ENCODE data around the gene SRSF4.

DNA sequence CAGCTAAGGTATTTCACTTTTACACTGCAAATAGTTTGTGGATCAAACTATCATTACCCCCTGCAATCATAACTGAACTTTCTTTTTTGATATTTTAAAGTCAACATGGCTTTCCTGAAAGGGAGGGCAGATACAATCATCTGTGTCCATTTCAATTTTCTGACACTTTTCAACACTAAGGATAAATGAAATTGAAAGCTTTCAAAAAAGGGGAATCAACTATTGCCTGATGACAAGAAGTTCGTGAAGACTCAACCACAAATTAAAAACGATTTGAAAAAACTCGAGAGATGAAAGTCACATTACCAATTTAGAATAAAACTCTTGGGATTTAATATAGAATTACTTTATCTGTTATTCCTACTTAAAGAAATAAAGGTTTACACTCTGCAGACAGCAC, 11.7 kb downstream of the SRSF4 start:
- TF ChIP-seq EP300 (IDR thresholded peaks at IDR 0.05) (no peak), POLR2A (IDR thresholded peaks at IDR 0.05) (no peak)
- TF ChIP-seq, protein P1, sequence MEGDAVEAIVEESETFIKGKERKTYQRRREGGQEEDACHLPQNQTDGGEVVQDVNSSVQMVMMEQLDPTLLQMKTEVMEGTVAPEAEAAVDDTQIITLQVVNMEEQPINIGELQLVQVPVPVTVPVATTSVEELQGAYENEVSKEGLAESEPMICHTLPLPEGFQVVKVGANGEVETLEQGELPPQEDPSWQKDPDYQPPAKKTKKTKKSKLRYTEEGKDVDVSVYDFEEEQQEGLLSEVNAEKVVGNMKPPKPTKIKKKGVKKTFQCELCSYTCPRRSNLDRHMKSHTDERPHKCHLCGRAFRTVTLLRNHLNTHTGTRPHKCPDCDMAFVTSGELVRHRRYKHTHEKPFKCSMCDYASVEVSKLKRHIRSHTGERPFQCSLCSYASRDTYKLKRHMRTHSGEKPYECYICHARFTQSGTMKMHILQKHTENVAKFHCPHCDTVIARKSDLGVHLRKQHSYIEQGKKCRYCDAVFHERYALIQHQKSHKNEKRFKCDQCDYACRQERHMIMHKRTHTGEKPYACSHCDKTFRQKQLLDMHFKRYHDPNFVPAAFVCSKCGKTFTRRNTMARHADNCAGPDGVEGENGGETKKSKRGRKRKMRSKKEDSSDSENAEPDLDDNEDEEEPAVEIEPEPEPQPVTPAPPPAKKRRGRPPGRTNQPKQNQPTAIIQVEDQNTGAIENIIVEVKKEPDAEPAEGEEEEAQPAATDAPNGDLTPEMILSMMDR (IDR thresholded peaks at IDR 0.05) = no peak

Data from upper lobe of left lung (tissue), 4 donors.